GM18951 (cell line): ENCODE data around the gene BTAF1.

ENCODE experiments used
- POLR2A ChIP-seq: IDR thresholded peaks from 4 replicates; pipeline ENCODE4 v1.6.1; 2011; ENCODE audit warnings: mild to moderate bottlenecking; ENCODE audit not compliant: insufficient read length, insufficient read depth; ENCODE audit errors: extremely low read depth
- in situ Hi-C: fragments of 300-500 bp; cut with MboI; formaldehyde crosslinking; loops from one replicate; pipeline ENCODE4 v1.12.0; 2022; ENCODE audit warnings: low sequenced_read_pairs, mixed read lengths, inconsistent platforms; ENCODE audit not compliant: unreplicated experiment

Gene BTAF1

DNA sequence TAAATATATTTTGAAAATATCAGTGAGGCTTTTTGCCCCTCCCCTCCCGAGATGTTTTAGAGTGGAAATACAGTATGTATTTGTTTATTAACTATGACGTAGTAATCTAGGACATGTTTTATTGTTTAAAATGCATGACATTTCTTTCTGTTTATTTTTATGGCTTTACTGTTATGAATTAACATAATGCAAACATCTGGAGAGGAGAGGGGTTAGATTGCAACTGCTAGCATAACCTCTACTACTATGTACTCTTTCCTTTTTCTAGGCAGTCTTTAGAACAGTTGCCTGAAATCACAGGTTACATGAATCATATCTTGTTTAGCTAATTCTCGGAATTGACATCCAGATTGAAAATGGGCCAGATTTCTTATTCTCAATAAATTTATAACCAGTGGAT lies 7.4 kb downstream of the BTAF1 start:
- TF ChIP-seq POLR2A: no peak
- in situ Hi-C loops: no loop called here

GRCh38 chr10:91931526-91932190 lies 8.1 kb downstream of the BTAF1 start:
- TF ChIP-seq POLR2A: no peak
- in situ Hi-C loops: no loop called here

GRCh38 chr10:91932737-91933136 lies 9.2 kb downstream of the BTAF1 start:
- no peak for TF ChIP-seq POLR2A
- in situ Hi-C loops: no loop called here

- TF ChIP-seq POLR2A: no peak
Observed at GRCh38 chr10:91935886-91936285, 12.3 kb downstream of the BTAF1 start.

GRCh38 chr10:91939653-91940052 lies 16.1 kb downstream of the BTAF1 start:
- in situ Hi-C loops: no loop called here
- no peak for TF ChIP-seq POLR2A

More at GRCh38 chr10:91935886-91936285, 12.3 kb downstream of the BTAF1 start:
- in situ Hi-C loops: no loop called here

- no peak for TF ChIP-seq POLR2A
- in situ Hi-C loops: no loop called here
Observed at GRCh38 chr10:91941426-91941825, 17.9 kb downstream of the BTAF1 start.

DNA sequence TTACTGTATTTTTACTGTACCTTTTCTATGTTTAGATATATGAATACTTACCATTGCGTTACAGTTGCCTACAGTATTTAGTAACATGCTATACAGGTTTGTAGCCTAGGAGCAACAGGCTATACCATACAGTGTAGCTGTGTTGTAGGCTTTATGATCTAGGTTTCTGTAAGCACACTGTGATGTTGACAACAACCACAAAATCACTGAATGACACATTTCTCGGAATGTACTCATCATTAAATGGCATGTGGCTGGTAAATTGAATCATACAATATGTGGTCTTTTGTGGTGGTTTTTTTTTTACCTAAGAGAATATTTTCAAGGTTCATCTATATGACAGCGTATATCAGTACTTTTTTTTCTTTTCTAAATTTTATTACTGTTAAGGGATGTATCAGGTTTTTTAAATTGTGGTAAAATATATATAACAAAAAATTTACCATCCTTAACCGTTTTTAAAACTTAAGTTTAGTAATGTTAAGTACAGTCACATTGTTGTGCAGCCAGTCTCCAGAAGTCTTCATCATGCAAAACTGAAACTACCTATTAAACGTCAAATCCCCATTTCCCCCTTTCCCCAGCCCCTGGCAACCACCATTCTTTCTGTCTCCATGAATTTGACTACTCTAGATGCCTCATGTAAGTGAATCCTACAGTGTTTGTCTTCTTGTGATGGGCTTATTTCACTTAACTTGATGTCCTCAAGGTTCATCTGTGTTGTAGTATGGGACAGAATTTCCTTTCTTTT lies 21.5 kb downstream of the BTAF1 start:
- TF ChIP-seq POLR2A: no peak

GRCh38 chr10:91953600-91954160 lies 30.1 kb downstream of the BTAF1 start:
- no peak for TF ChIP-seq POLR2A
- in situ Hi-C loops: no loop called here

More for the DNA sequence above, 21.5 kb downstream of the BTAF1 start:
- in situ Hi-C loops: no loop called here

DNA sequence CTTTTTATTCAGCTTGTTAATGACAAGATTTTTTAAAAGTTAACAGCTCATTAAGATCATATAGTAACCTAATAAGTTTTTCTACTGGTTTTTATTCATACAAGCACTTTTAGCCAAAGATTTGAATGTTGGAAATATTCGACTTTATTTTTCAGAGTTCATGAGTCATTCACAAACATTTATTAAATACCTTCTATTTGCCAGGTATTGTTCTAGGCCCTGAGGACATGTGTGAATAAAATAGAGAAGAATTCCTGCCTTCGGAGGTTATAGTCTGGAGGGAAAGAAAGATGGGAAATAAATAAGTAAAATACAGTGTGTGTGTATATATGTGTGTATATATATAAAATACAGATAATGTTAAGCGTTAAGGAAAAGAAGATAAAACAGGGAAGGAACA lies 31.5 kb downstream of the BTAF1 start:
- TF ChIP-seq POLR2A: no peak
- in situ Hi-C loops: no loop called here

GRCh38 chr10:91957091-91957490 lies 33.5 kb downstream of the BTAF1 start:
- in situ Hi-C loops: no loop called here
- no peak for TF ChIP-seq POLR2A

DNA sequence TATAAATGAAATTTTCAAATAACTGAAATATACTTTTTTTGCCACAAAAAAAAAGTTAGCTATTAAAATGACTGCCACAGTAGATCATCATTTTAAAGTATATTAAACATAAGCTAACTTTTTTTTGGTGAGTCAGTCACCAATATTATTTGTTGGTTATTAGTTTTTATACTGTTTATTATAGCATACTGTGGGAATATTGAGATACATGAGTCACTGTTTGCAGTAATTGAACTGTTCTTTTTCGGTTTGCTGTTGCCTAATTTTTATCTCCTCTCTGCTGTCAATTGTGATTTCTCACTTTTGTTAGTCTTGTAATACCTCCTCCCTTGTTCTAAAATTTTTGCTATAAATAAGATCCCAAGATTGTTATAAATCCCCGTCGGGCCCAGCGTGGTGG lies 45.7 kb downstream of the BTAF1 start:
- in situ Hi-C loops: no loop called here
- no peak for TF ChIP-seq POLR2A

- TF ChIP-seq POLR2A: no peak
- in situ Hi-C loops: no loop called here
Observed at GRCh38 chr10:91974960-91975359, 51.4 kb downstream of the BTAF1 start.

- in situ Hi-C loops: no loop called here
- TF ChIP-seq POLR2A: no peak
Observed at GRCh38 chr10:91975438-91975837, 51.9 kb downstream of the BTAF1 start.
